ENCODE measurements around the gene NCS1. TPM values are rescaled to one million over a fixed set of nuclear protein-coding genes. Genes with fewer than 3 reads are reported as not detected.

NCS1 gene
- total RNA-seq, 2 donors from 2014 or later, result 19.1 to 28.5 TPM

DNA sequence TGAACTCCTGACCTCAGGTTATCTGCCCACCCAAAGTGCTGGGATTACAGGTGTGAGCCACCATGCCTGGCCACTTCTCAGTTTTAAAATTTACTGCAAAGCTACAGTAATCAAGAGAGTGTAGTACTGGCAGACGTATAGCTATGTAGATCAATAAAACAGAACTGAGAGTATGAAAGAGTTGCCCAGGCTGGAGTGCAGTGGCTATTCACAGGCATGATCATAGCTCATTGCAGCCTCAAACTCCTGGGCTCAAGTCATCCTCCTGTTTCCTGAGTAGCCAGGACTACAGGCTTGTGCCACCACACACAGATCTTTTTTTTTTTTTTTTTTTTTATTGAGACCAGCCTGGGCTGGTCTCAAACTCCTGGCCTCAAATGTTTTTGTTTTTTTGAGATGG is 26.5 kb upstream of the NCS1 start:
- 50% methylated on average over 1 of the region's 1 CpG for WGBS
- Histone ChIP-seq H3K9me3 (no peaks in the 10 kb centered on the region), H3K27me3 (replicated peaks; ENCODE audit: insufficient read depth) (no peaks in the 10 kb centered on the region), H3K4me1 (replicated peaks) (no peaks in the 10 kb centered on the region), H3K36me3 (no peaks in the 10 kb centered on the region), H3K27ac (no peak overlapping the region), H3K4me3 (no peak overlapping the region)
- TF ChIP-seq, protein P1, sequence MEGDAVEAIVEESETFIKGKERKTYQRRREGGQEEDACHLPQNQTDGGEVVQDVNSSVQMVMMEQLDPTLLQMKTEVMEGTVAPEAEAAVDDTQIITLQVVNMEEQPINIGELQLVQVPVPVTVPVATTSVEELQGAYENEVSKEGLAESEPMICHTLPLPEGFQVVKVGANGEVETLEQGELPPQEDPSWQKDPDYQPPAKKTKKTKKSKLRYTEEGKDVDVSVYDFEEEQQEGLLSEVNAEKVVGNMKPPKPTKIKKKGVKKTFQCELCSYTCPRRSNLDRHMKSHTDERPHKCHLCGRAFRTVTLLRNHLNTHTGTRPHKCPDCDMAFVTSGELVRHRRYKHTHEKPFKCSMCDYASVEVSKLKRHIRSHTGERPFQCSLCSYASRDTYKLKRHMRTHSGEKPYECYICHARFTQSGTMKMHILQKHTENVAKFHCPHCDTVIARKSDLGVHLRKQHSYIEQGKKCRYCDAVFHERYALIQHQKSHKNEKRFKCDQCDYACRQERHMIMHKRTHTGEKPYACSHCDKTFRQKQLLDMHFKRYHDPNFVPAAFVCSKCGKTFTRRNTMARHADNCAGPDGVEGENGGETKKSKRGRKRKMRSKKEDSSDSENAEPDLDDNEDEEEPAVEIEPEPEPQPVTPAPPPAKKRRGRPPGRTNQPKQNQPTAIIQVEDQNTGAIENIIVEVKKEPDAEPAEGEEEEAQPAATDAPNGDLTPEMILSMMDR (IDR thresholded peaks at IDR 0.05), result no peak
- TF ChIP-seq POLR2A (IDR thresholded peaks at IDR 0.05) (no peak), POLR2AphosphoS5 (IDR thresholded peaks at IDR 0.05) (no peak)
- no peak for DNase-seq (ENCODE audit: low spot score)
- intact Hi-C loops (cut with DNase I), result no loop called here

DNA sequence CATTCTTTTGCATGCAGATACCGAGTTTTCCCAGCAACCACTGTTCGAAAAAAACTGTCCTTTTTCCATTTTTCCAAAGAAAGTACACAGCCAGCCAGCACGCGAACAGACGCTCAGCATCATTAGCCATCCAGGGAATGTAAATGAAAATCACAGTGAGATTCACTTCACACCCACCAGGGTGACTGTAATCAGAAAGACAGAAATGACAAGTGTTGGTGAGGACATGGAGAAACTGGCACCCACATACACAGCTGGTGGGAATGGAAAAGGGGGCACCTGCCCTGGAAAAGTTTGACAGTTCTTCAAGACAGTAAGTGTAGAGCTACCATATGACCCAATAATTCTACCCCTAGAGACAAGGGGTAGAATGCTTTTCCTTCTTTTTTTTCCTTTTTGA is 25.0 kb upstream of the NCS1 start:
- TF ChIP-seq, protein P1 (IDR thresholded peaks at IDR 0.05), result no peak
- TF ChIP-seq POLR2AphosphoS5 (IDR thresholded peaks at IDR 0.05) (no peak), POLR2A (IDR thresholded peaks at IDR 0.05) (no peak)
- WGBS, result 83% methylated on average over 5 of the region's 5 CpGs
- Histone ChIP-seq H3K27me3 (replicated peaks; ENCODE audit: insufficient read depth) (no peaks in the 10 kb centered on the region), H3K9me3 (no peaks in the 10 kb centered on the region), H3K27ac (no peak overlapping the region), H3K4me3 (no peak overlapping the region), H3K36me3 (no peaks in the 10 kb centered on the region), H3K4me1 (replicated peaks) (no peaks in the 10 kb centered on the region)
- intact Hi-C loops (cut with DNase I), result no loop called here
- DNase-seq (ENCODE audit: low spot score), result no peak

DNA sequence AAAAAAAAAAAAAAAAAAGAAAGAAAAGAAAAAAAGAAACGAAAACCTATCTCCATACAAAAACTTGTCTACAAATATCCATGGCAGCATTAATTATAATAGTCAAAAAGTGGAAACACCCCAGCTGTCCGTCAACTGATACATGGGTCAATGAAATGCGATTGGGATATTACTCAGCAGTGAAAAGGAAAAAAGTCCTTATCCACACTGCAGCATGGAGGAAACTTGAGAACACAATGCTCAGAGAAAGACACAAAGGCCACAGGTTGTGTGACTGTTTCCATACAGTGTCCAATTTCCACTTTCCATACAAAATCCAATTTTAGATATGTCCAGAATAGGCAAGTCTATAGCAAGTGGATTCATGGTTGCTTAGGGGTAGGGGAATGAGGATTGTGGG is 24.3 kb upstream of the NCS1 start:
- H3K36me3 ChIP-seq, result no peaks in the 10 kb centered on the region
- no peaks in the 10 kb centered on the region for H3K4me1 ChIP-seq (replicated peaks)
- no peaks in the 10 kb centered on the region for H3K9me3 ChIP-seq
- H3K27ac ChIP-seq, result no peak overlapping the region
- no peaks in the 10 kb centered on the region for H3K27me3 ChIP-seq (replicated peaks; ENCODE audit: insufficient read depth)
- DNase-seq (ENCODE audit: low spot score), result no peak
- TF ChIP-seq, protein P1 (IDR thresholded peaks at IDR 0.05), result no peak
- TF ChIP-seq POLR2A (IDR thresholded peaks at IDR 0.05) (no peak), POLR2AphosphoS5 (IDR thresholded peaks at IDR 0.05) (no peak)
- intact Hi-C loops (cut with DNase I), result no loop called here
- WGBS, result 85% methylated on average over 3 of the region's 3 CpGs
- H3K4me3 ChIP-seq, result no peak overlapping the region

DNA sequence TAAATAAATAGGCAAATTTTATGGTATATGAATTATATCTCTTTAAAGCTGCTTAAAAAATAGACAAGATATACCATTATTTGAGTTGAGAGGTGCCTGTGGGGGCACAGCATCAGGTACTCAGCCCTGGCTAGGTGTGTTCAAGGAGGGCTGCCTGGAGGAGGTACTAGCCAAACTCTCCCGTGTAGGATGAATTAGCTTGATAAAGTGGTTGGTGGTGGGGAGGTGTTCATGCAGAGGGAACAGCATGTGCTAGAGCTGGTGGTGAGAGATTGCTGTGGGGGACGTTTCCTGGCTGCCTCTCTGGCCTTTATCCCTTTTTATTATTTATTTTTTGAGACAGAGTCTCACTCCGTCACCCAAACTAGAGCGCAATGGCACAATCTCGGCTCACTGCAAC is 23.2 kb upstream of the NCS1 start:
- Histone ChIP-seq H3K9me3 (no peaks in the 10 kb centered on the region), H3K4me1 (replicated peaks) (no peaks in the 10 kb centered on the region), H3K4me3 (no peak overlapping the region), H3K36me3 (no peaks in the 10 kb centered on the region), H3K27ac (no peak overlapping the region), H3K27me3 (replicated peaks; ENCODE audit: insufficient read depth) (no peaks in the 10 kb centered on the region)
- intact Hi-C loops (cut with DNase I), result no loop called here
- DNase-seq (ENCODE audit: low spot score), result no peak
- TF ChIP-seq, protein P1 (IDR thresholded peaks at IDR 0.05), result no peak
- TF ChIP-seq POLR2AphosphoS5 (IDR thresholded peaks at IDR 0.05), result no peak
- TF ChIP-seq POLR2A (IDR thresholded peaks at IDR 0.05), result no peak
- WGBS, result 88% methylated on average over 5 of the region's 5 CpGs

DNA sequence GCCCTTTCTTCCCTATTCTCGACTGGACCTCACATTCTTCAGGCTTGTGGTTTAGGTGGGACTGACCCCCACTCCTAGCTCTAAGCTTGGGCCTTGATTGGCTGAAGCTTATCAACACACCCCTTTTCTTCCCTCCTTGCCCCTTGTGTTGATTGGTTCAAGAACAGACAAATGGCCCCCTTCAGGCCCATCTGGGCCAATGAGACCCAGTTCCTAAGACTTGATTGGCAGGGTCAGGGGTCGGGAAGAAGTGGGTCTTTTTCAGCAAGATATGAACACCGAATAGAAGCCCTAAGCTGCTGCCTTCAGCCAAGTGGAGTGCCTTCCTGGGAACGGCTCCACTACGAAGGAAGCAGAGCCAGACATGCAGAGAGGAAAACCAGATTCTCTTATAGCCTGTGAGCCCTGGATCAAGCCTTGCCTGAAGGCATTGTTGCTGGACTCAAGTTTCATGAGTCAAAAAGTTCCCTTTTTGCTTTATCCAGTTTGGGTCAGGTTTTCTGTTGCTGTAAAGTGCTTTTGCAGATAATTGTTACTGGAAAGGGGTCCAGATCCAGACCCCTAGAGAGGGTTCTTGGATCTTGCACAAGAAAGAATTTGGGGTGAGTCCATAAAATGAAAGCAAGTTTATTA is 22.4 kb upstream of the NCS1 start:
- intact Hi-C loops (cut with DNase I), result no loop called here
- Histone ChIP-seq H3K4me3 (no peak overlapping the region), H3K36me3 (no peaks in the 10 kb centered on the region), H3K27ac (no peak overlapping the region), H3K4me1 (replicated peaks) (no peaks in the 10 kb centered on the region), H3K9me3 (no peaks in the 10 kb centered on the region), H3K27me3 (replicated peaks; ENCODE audit: insufficient read depth) (no peaks in the 10 kb centered on the region)
- TF ChIP-seq, protein P1 (IDR thresholded peaks at IDR 0.05), result no peak
- TF ChIP-seq POLR2AphosphoS5 (IDR thresholded peaks at IDR 0.05) (no peak), POLR2A (IDR thresholded peaks at IDR 0.05) (no peak)
- no peak for DNase-seq (ENCODE audit: low spot score)
- 91% methylated on average over 5 of the region's 5 CpGs for WGBS

All from prostate gland (tissue), 2 donors.